H1 (cell line): ENCODE data around the gene CRYBB2. TPM values are rescaled to one million over a fixed set of nuclear protein-coding genes. Genes with fewer than 3 reads are reported as not detected.

Source experiments
- CTCF ChIA-PET: fragments of 300-600 bp; sonication (Branson Sonifier 250); formaldehyde crosslinking; loops from one replicate; lab custom pipeline; 2021; ENCODE audit not compliant: partially characterized antibody; lab: Charles Lee
- POLR2A ChIA-PET: fragments of 300-600 bp; sonication (Branson Sonifier 250); formaldehyde crosslinking; loops from one replicate; lab custom pipeline; 2021; ENCODE audit warnings: inconsistent platforms; ENCODE audit not compliant: partially characterized antibody; lab: Charles Lee
- DNase-seq, 2 experiments: peaks; one replicate each; pipeline versions ENCODE4 v3.0.0 to v3.0.0-alpha.2; 2010 to 2022; ENCODE audit warnings: low spot score in 2 of 2, low read depth in 1 of 2, mixed read lengths in 1 of 2
- FAIRE-seq: peaks from 2 replicates; lab custom pipeline; 2011; peaks lifted over from hg19 to GRCh38; lab: Jason Lieb, UNC
- H2AFZ ChIP-seq: 2 replicates; pipeline ENCODE4 v1.8.1; 2012; ENCODE audit warnings: low read length, inconsistent platforms
- H2AK5ac ChIP-seq: 2 replicates; pipeline ENCODE4 v1.6.1; 2013; ENCODE audit warnings: low read depth, low read length
- H2BK120ac ChIP-seq: replicated peaks from 2 replicates; pipeline ENCODE3; 2013; ENCODE audit warnings: low read depth, low read length, inconsistent platforms
- H2BK12ac ChIP-seq: 2 replicates; pipeline ENCODE4 v1.6.1; 2013; ENCODE audit warnings: low read depth, low read length
- H2BK15ac ChIP-seq: 2 replicates; pipeline ENCODE4 v1.6.1; 2013; ENCODE audit warnings: low read length
- H2BK20ac ChIP-seq: 2 replicates; pipeline ENCODE4 v1.6.1; 2013; ENCODE audit warnings: low read length
- H2BK5ac ChIP-seq: 2 replicates; pipeline ENCODE4 v1.6.1; 2013; ENCODE audit warnings: low read depth, low read length
- H3K14ac ChIP-seq: 2 replicates; pipeline ENCODE4 v1.6.1; 2013; ENCODE audit warnings: inconsistent platforms; ENCODE audit not compliant: insufficient read length
- H3K18ac ChIP-seq: 2 replicates; pipeline ENCODE4 v1.6.1; 2013; ENCODE audit warnings: low read length; ENCODE audit errors: extremely low read depth
- H3K23ac ChIP-seq: 2 replicates; pipeline ENCODE4 v1.6.1; 2013; ENCODE audit warnings: inconsistent platforms; ENCODE audit not compliant: insufficient read length
- H3K23me2 ChIP-seq: 2 replicates; pipeline ENCODE4 v1.6.1; 2013; ENCODE audit warnings: low read depth, low read length
- H3K27ac ChIP-seq: 2 replicates; pipeline ENCODE4 v1.6.1; 2011; ENCODE audit warnings: low read depth, low read length, inconsistent platforms
- H3K27me3 ChIP-seq, 4 experiments: replicated peaks in 1 of 4; 1 replicate in 1 of 4; 2 replicates in 3 of 4; pipeline versions ENCODE4 v1.6.1 to v1.8.1; 2011 to 2013; ENCODE audit warnings: low read length in 3 of 4, mild to moderate bottlenecking in 3 of 4, inconsistent platforms in 2 of 4, mixed read lengths in 2 of 4, moderate library complexity in 1 of 4; ENCODE audit not compliant: control insufficient read depth in 3 of 4, insufficient read depth in 3 of 4; ENCODE audit errors: extremely low read depth in 1 of 4
- H3K36me3 ChIP-seq, 4 experiments: 2 replicates each; pipeline versions ENCODE4 v1.6.1 to v1.8.1; 2011 to 2013; ENCODE audit warnings: mild to moderate bottlenecking in 4 of 4, low read length in 3 of 4, moderate library complexity in 2 of 4, control low read depth in 1 of 4, inconsistent platforms in 1 of 4; ENCODE audit not compliant: insufficient read depth in 4 of 4, control insufficient read depth in 2 of 4
- H3K4ac ChIP-seq: replicated peaks from 2 replicates; pipeline ENCODE3; 2013; ENCODE audit warnings: low read length, low read depth, mixed read lengths, inconsistent platforms; ENCODE audit not compliant: insufficient read length
- H3K4me1 ChIP-seq, 4 experiments: replicated peaks in 1 of 4; 1 replicate in 1 of 4; 2 replicates in 3 of 4; pipeline versions ENCODE4 v1.6.1 to v1.8.1; 2011 to 2013; ENCODE audit warnings: low read length in 3 of 4, inconsistent platforms in 2 of 4, mixed read lengths in 1 of 4; ENCODE audit not compliant: insufficient read depth in 4 of 4, control insufficient read depth in 3 of 4
- H3K4me2 ChIP-seq, 2 experiments: 2 replicates each; pipeline versions ENCODE4 v1.6.1 to v1.8.1; 2011 to 2013; ENCODE audit warnings: low read depth in 2 of 2, low read length in 2 of 2, control low read depth in 1 of 2, inconsistent platforms in 1 of 2, mild to moderate bottlenecking in 1 of 2; ENCODE audit not compliant: insufficient read depth in 1 of 2
- H3K4me3 ChIP-seq, 4 experiments: fragments of 200-600, 300-600 bp in 1 of 4; sonication (generic), shearing (Covaris generic), sonication (Bioruptor Twin) in 1 of 4; 2 replicates each; pipeline versions ENCODE4 v1.5.1 to v1.8.1; 2011 to 2016; ENCODE audit warnings: low read length in 4 of 4, low read depth in 3 of 4, control low read depth in 2 of 4, inconsistent platforms in 2 of 4, mild to moderate bottlenecking in 2 of 4, mixed read lengths in 1 of 4, moderate library complexity in 1 of 4; ENCODE audit not compliant: insufficient read depth in 2 of 4; ENCODE audit errors: extremely low read depth in 1 of 4
- H3K56ac ChIP-seq: replicated peaks from 2 replicates; pipeline ENCODE3; 2013; ENCODE audit warnings: low read depth, mild to moderate bottlenecking, mixed read lengths, low read length, inconsistent platforms; ENCODE audit not compliant: insufficient read length
- H3K79me1 ChIP-seq: 2 replicates; pipeline ENCODE4 v1.6.1; 2013; ENCODE audit warnings: low read depth, low read length, control low read depth
- H3K79me2 ChIP-seq, 2 experiments: 2 replicates each; pipeline versions ENCODE4 v1.6.1 to v1.8.1; 2012 to 2013; ENCODE audit warnings: low read length in 2 of 2, mild to moderate bottlenecking in 2 of 2, inconsistent platforms in 1 of 2; ENCODE audit not compliant: insufficient read depth in 2 of 2, control insufficient read depth in 1 of 2
- H3K9ac ChIP-seq, 4 experiments: replicated peaks in 1 of 4; 1 replicate in 1 of 4; 2 replicates in 3 of 4; pipeline versions ENCODE4 v1.6.1 to v1.8.1; 2011 to 2013; ENCODE audit warnings: low read depth in 3 of 4, low read length in 3 of 4, control low read depth in 2 of 4, mild to moderate bottlenecking in 2 of 4, moderate library complexity in 2 of 4, inconsistent platforms in 1 of 4; ENCODE audit errors: extremely low read depth in 1 of 4
- H3K9me3 ChIP-seq, 2 experiments: 2 replicates each; pipeline versions ENCODE4 v1.6.1 to v1.8.1; 2012 to 2013; ENCODE audit warnings: mild to moderate bottlenecking in 2 of 2, moderate library complexity in 2 of 2, control low read depth in 1 of 2, inconsistent platforms in 1 of 2, low read depth in 1 of 2, low read length in 1 of 2, mixed read lengths in 1 of 2; ENCODE audit not compliant: insufficient read depth in 2 of 2
- H4K20me1 ChIP-seq, 2 experiments: replicated peaks in 1 of 2; 2 replicates each; pipeline versions ENCODE3 to v1.8.1; 2011 to 2013; ENCODE audit warnings: inconsistent platforms in 2 of 2, low read length in 2 of 2, mild to moderate bottlenecking in 1 of 2; ENCODE audit not compliant: insufficient read depth in 2 of 2, control insufficient read depth in 1 of 2
- H4K5ac ChIP-seq: 2 replicates; pipeline ENCODE4 v1.6.1; 2013; ENCODE audit warnings: low read length, low read depth, mixed read lengths, inconsistent platforms; ENCODE audit not compliant: insufficient read length
- H4K8ac ChIP-seq: 2 replicates; pipeline ENCODE4 v1.8.0; 2013; ENCODE audit warnings: mild to moderate bottlenecking, moderate library complexity, low read length, inconsistent platforms; ENCODE audit not compliant: insufficient read depth; ENCODE audit errors: extremely low read depth
- H4K91ac ChIP-seq: replicated peaks from 2 replicates; pipeline ENCODE3; 2013; ENCODE audit warnings: low read length, mixed read lengths, inconsistent platforms; ENCODE audit not compliant: insufficient read length
- CBX8 ChIP-seq: fragments of 300-800, 300-1000 bp; sonication (generic); IDR thresholded peaks from 2 replicates; pipeline ENCODE4 v1.7.1; 2016; ENCODE audit warnings: low read depth, low read length, borderline replicate concordance
- EZH2 ChIP-seq: fragments of 200-600 bp; sonication (generic); IDR thresholded peaks from 2 replicates; pipeline ENCODE4 v1.7.1; 2012; ENCODE audit warnings: low read depth, mild to moderate bottlenecking, moderate library complexity, low read length, inconsistent platforms; ENCODE audit not compliant: severe bottlenecking
- FOSL1 ChIP-seq: IDR thresholded peaks from 2 replicates; pipeline ENCODE4 v1.6.1; 2011; ENCODE audit warnings: mild to moderate bottlenecking, low read depth, low read length, moderate library complexity; ENCODE audit not compliant: insufficient read depth
- GABPA ChIP-seq: IDR thresholded peaks from 2 replicates; pipeline ENCODE4 v1.6.1; 2011; ENCODE audit warnings: mild to moderate bottlenecking, low read length, moderate library complexity, borderline replicate concordance; ENCODE audit not compliant: insufficient read depth
- RAD21 ChIP-seq, 2 experiments: IDR thresholded peaks in 1 of 2; conservative IDR thresholded peaks in 1 of 2; 2 replicates each; pipeline ENCODE4 v1.6.1; 2011; ENCODE audit warnings: low read depth in 2 of 2, low read length in 2 of 2, improper control_type of control experiment in 1 of 2, inconsistent platforms in 1 of 2, mild to moderate bottlenecking in 1 of 2, moderate library complexity in 1 of 2
- ZNF274 ChIP-seq: IDR thresholded peaks from 2 replicates; pipeline ENCODE4 v1.7.0; 2012; ENCODE audit warnings: low read length, borderline replicate concordance; ENCODE audit errors: extremely low read depth
- WGBS, 2 experiments: shearing (Covaris generic) in 1 of 2; methylation state at CpG; one replicate each; pipeline versions ENCODE4 v1.1.6 to v1.1.7; 2013 to 2015; ENCODE audit warnings: low lambda C conversion rate in 2 of 2, mixed read lengths in 2 of 2, inconsistent platforms in 1 of 2, low coverage in 1 of 2, missing lambda C conversion rate in 1 of 2; ENCODE audit not compliant: insufficient replicate concordance in 2 of 2, insufficient coverage in 1 of 2, insufficient read length in 1 of 2; ENCODE audit errors: extremely low coverage in 1 of 2, missing lambda C conversion rate in 1 of 2; 5-methylcytosine and 5-hydroxymethylcytosine counted together
- polyA plus RNA-seq, 7 experiments: library from polyadenylated mRNA; depleted of rRNA in 3 of 7; stranded (reverse) in 5 of 7; unstranded in 2 of 7; fragments of >200 nt in 5 of 7; fragments of 200-250 nt in 2 of 7; gene quantifications; 1 replicate in 5 of 7; 2 replicates in 1 of 7; 4 replicates in 1 of 7; pipeline versions ENCODE4 v1.2.1 to v1.2.3, GENCODE V29; 2011 to 2013; ENCODE audit warnings: missing spikeins in 2 of 7, mixed read lengths in 2 of 7
- total RNA-seq: library from RNA; stranded (reverse); fragmentation: NEBNext Ultra II Directional; extraction: Animal tissue kit (Norgen Biotek cat#: 25700); gene quantifications from 2 replicates; pipeline ENCODE4 v1.2.1, GENCODE V29; 2021

The CRYBB2 gene
- total and polyA plus RNA-seq, 2 of the 8 experiments (the other 6 are each of a cell fraction or from before 2014, with no cell fraction given): 0.12 TPM; not detected in 1

- H2AK5ac ChIP-seq: no peak overlapping the region
- H3K9ac ChIP-seq: no peak overlapping the region; a peak in 2 of 7 replicates
- no peak overlapping the region for H2BK120ac ChIP-seq
- no peak overlapping the region for H2BK12ac ChIP-seq
- no peak overlapping the region for H4K8ac ChIP-seq
- WGBS, 2 experiments: 88% methylated on average over 13 of the region's 13 CpGs; no CpG with 5 or more reads in 1 of the 2 experiments
- H3K9me3 ChIP-seq: no peaks in the 10 kb centered on the region
- H4K20me1 ChIP-seq: no peaks in the 10 kb centered on the region
- H3K79me1 ChIP-seq: no peaks in the 10 kb centered on the region
- DNase-seq (no peak), FAIRE-seq (no peak)
- H3K23me2 ChIP-seq: no peaks in the 10 kb centered on the region
- H3K14ac ChIP-seq: no peak overlapping the region
- H3K27ac ChIP-seq: no peak overlapping the region
- no peak overlapping the region for H3K18ac ChIP-seq
- no peak overlapping the region for H2BK20ac ChIP-seq
- no peak overlapping the region for H3K4ac ChIP-seq
- no peak overlapping the region for H3K4me3 ChIP-seq
- no peak overlapping the region for H3K4me2 ChIP-seq
- no peak overlapping the region for H2BK5ac ChIP-seq
- no peaks in the 10 kb centered on the region for H3K27me3 ChIP-seq
- H4K91ac ChIP-seq: no peak overlapping the region
- ChIA-PET CTCF (interaction anchor here (0.6 to 2.5 kb wide), 4 partner anchors 22 to 235 kb away, joined by 3 to 10 read pairs (median 4); no protein-coding TSS in a partner anchor), POLR2A (no interaction called here)
- H2BK15ac ChIP-seq: no peak overlapping the region
- H4K5ac ChIP-seq: no peak overlapping the region
- H2AFZ ChIP-seq: no peak overlapping the region
- H3K36me3 ChIP-seq: no peaks in the 10 kb centered on the region; a peak in 2 of 8 replicates
- no peak overlapping the region for H3K56ac ChIP-seq
- H3K4me1 ChIP-seq: 0 out of 7 replicates have a peak, but pooled peaks cover 0 to 4% (median 0%) of the 10 kb centered on the region in 4 experiments
- H3K79me2 ChIP-seq: no peaks in the 10 kb centered on the region
- H3K23ac ChIP-seq: no peak overlapping the region
- TF ChIP-seq GABPA: no peak
- TF ChIP-seq EZH2: no peak
- TF ChIP-seq RAD21 (IDR thresholded peaks at IDR 0.05 in 1 of 2, conservative IDR thresholded peaks at IDR 0.05 in 1 of 2; ENCODE audit: low read depth in 2 of 2, low read length in 2 of 2): no peak
- TF ChIP-seq FOSL1: no peak
- TF ChIP-seq ZNF274: no peak
- no peak for TF ChIP-seq CBX8
These were observed 45.1 kb upstream of the CRYBB2 start for GRCh38 chr22:25174156-25174887.
